GM12878 (cell line): ENCODE data around the gene ATRN. TPM values are rescaled to one million over a fixed set of nuclear protein-coding genes. Genes with fewer than 3 reads are reported as not detected.

ENCODE experiments used
- ATAC-seq: fragments of 200-7000 bp; cut with Tn5 transposase; 3 replicates; pipeline ENCODE4 v1.9.1; 2020; ENCODE audit warnings: mild to moderate bottlenecking, moderate library complexity
- BruUV-seq: library from RNA; stranded (reverse); fragments of 400-500 nt; replicated peaks from 2 replicates; lab custom pipeline; 2021; lab: Mats Ljungman, UMichigan
- CTCF ChIA-PET: fragments of 300-600 bp; sonication (Branson Sonifier 250); formaldehyde crosslinking; extraction: SDS; loops from one replicate; lab custom pipeline; 2021; ENCODE audit warnings: inconsistent platforms; lab: Yijun Ruan, JAX
- POLR2A ChIA-PET: fragments of 350-600 bp; formaldehyde crosslinking; extraction: SDS; loops from one replicate; lab custom pipeline; 2021; ENCODE audit warnings: inconsistent platforms; lab: Charles Lee
- RAD21 ChIA-PET: fragments of 300-600 bp; sonication (Branson Sonifier 250); formaldehyde crosslinking; loops from one replicate; lab custom pipeline; 2023; ENCODE audit warnings: antibody characterized with exemption; ENCODE audit not compliant: unreplicated experiment; lab: Charles Lee
- SMC1A ChIA-PET: fragments of 300-600 bp; sonication (Branson Sonifier 250); formaldehyde crosslinking; loops from one replicate; lab custom pipeline; 2023; ENCODE audit not compliant: unreplicated experiment, uncharacterized antibody; lab: Charles Lee
- DNase-seq: peaks from one replicate; pipeline ENCODE4 v3.0.0-alpha.2; 2011; ENCODE audit warnings: low read depth, low spot score
- FAIRE-seq: peaks from 3 replicates; lab custom pipeline; 2011; peaks lifted over from hg19 to GRCh38; lab: Jason Lieb, UNC
- H2AFZ ChIP-seq: 2 replicates; pipeline ENCODE4 v1.6.0; 2011; ENCODE audit warnings: low read depth, low read length, control low read depth; ENCODE audit not compliant: control insufficient read depth
- H3K27ac ChIP-seq: 2 replicates; pipeline ENCODE4 v1.5.1; 2011; ENCODE audit warnings: control low read depth; ENCODE audit not compliant: control insufficient read depth, insufficient read depth
- H3K27me3 ChIP-seq, 2 experiments: replicated peaks in 1 of 2; 2 replicates each; pipeline versions ENCODE4 v1.6.0 to v1.6.1; 2011; ENCODE audit warnings: low read length in 1 of 2; ENCODE audit not compliant: control insufficient read depth in 2 of 2, insufficient read depth in 2 of 2
- H3K36me3 ChIP-seq, 2 experiments: 2 replicates each; pipeline ENCODE4 v1.5.1; 2011; ENCODE audit warnings: low read length in 1 of 2; ENCODE audit not compliant: control insufficient read depth in 2 of 2, insufficient read depth in 2 of 2
- H3K4me1 ChIP-seq: 2 replicates; pipeline ENCODE4 v1.6.1; 2011; ENCODE audit warnings: mild to moderate bottlenecking, low read length, moderate library complexity, mixed read lengths; ENCODE audit not compliant: control insufficient read depth, insufficient read depth
- H3K4me2 ChIP-seq: 2 replicates; pipeline ENCODE4 v1.6.0; 2011; ENCODE audit warnings: control low read depth; ENCODE audit not compliant: control insufficient read depth, insufficient read depth
- H3K4me3 ChIP-seq: fragments of 200-600 bp; sonication (generic); 2 replicates; pipeline ENCODE4 v1.5.1; 2016
- H3K79me2 ChIP-seq: 2 replicates; pipeline ENCODE4 v1.6.0; 2011; ENCODE audit warnings: low read length; ENCODE audit not compliant: control insufficient read depth, insufficient read depth
- H3K9ac ChIP-seq: 2 replicates; pipeline ENCODE4 v1.8.0; 2011; ENCODE audit warnings: low read length, control low read depth, mixed read lengths; ENCODE audit not compliant: control insufficient read depth, insufficient read depth
- H3K9me3 ChIP-seq: replicated peaks from 3 replicates; pipeline ENCODE4 v1.5.1; 2011; ENCODE audit warnings: mild to moderate bottlenecking, low read length; ENCODE audit not compliant: control insufficient read depth, insufficient read depth
- H4K20me1 ChIP-seq: 2 replicates; pipeline ENCODE4 v1.6.0; 2011; ENCODE audit not compliant: control insufficient read depth, insufficient read depth
- BACH1 ChIP-seq: fragments of 450-650 bp; IDR thresholded peaks from 2 replicates; pipeline ENCODE4 v1.6.1; 2017; ENCODE audit warnings: mild to moderate bottlenecking, borderline replicate concordance
- CHD2 ChIP-seq: IDR thresholded peaks from 2 replicates; pipeline ENCODE4 v1.6.1; 2011; ENCODE audit warnings: low read depth, low read length, improper control_type of control experiment, borderline replicate concordance
- ELK1 ChIP-seq: IDR thresholded peaks from 2 replicates; pipeline ENCODE4 v1.6.1; 2012; ENCODE audit warnings: low read depth, low read length, improper control_type of control experiment
- HSF1 ChIP-seq: fragments of 150-350 bp; IDR thresholded peaks from 2 replicates; pipeline ENCODE4 v1.6.1; 2014; ENCODE audit warnings: mild to moderate bottlenecking, low read depth, low read length
- MTA3 ChIP-seq: IDR thresholded peaks from 2 replicates; pipeline ENCODE4 v1.6.1; 2012; ENCODE audit warnings: low read length, inconsistent platforms, borderline replicate concordance
- PBX3 ChIP-seq: IDR thresholded peaks from 2 replicates; pipeline ENCODE4 v1.6.1; 2011; ENCODE audit warnings: mild to moderate bottlenecking, low read depth, low read length, moderate library complexity; ENCODE audit not compliant: insufficient replicate concordance
- RAD51 ChIP-seq: fragments of 450-650 bp; IDR thresholded peaks from 2 replicates; pipeline ENCODE4 v1.6.1; 2016; ENCODE audit warnings: moderate library complexity, mild to moderate bottlenecking, inconsistent platforms
- RCOR1 ChIP-seq: conservative IDR thresholded peaks from 2 replicates; pipeline ENCODE4 v1.6.1; 2012; ENCODE audit warnings: low read depth, low read length, improper control_type of control experiment
- RELB ChIP-seq: fragments of 450-650 bp; IDR thresholded peaks from 2 replicates; pipeline ENCODE4 v1.6.1; 2017; ENCODE audit warnings: low read depth, mild to moderate bottlenecking, moderate library complexity
- SMAD1 ChIP-seq: fragments of 450-650 bp; IDR thresholded peaks from 2 replicates; pipeline ENCODE4 v1.6.1; 2018; ENCODE audit warnings: mild to moderate bottlenecking, low read depth; ENCODE audit not compliant: partially characterized antibody
- SUZ12 ChIP-seq: fragments of 200-600 bp; sonication (generic); IDR thresholded peaks from one replicate; pipeline ENCODE4 v1.6.1; 2018; ENCODE audit warnings: antibody characterized with exemption, mild to moderate bottlenecking; ENCODE audit not compliant: unreplicated experiment
- TARDBP ChIP-seq: IDR thresholded peaks from 2 replicates; pipeline ENCODE4 v1.6.1; 2016; ENCODE audit warnings: borderline replicate concordance
- WGBS: methylation state at CpG from one replicate; pipeline ENCODE4 v1.1.6; 2016; ENCODE audit warnings: low lambda C conversion rate; ENCODE audit not compliant: insufficient replicate concordance, insufficient coverage; ENCODE audit errors: missing lambda C conversion rate; 5-methylcytosine and 5-hydroxymethylcytosine counted together
- in situ Hi-C: fragments of 300-500 bp; cut with MboI; formaldehyde crosslinking; loops from 9 replicates; pipeline ENCODE4 v1.14.3; 2018; ENCODE audit warnings: mixed read lengths
- intact Hi-C: fragments of 100-400 bp; cut with micrococcal nuclease; formaldehyde crosslinking; loops from one replicate; pipeline ENCODE4 v1.14.2; 2022; ENCODE audit not compliant: unreplicated experiment
- polyA plus RNA-seq, 11 experiments: library from polyadenylated mRNA; depleted of rRNA in 4 of 11; unstranded in 6 of 11; stranded (reverse) in 5 of 11; fragments of >200 nt; fragmentation: Nextera tagmentation in 4 of 11; fragmentation: Illumina TruSeq in 1 of 11; extraction: Ambion mirVana in 4 of 11; extraction: Trizol in 1 of 11; gene quantifications; 1 replicate in 1 of 11; 2 replicates in 10 of 11; pipeline versions ENCODE4 v1.2.1 to v1.2.3, GENCODE V29; 2011 to 2016; ENCODE audit warnings: inconsistent platforms in 2 of 11, missing spikeins in 2 of 11, low read depth in 1 of 11
- total RNA-seq, 4 experiments: library from RNA; depleted of rRNA in 3 of 4; stranded (reverse); fragments of >200 nt in 3 of 4; fragmentation: Illumina TruSeq in 1 of 4; extraction: Trizol in 1 of 4; gene quantifications; 2 replicates each; pipeline versions ENCODE4 v1.2.1 to v1.2.3, GENCODE V29; 2013 to 2021

ATRN gene
- total and polyA plus RNA-seq, 10 of the 15 experiments (the other 5 are each of a cell fraction or from before 2014, with no cell fraction given): 0.71 to 11.6 (median 6.9) TPM

GRCh38 chr20:3461911-3462677, 8.7 kb upstream of the ATRN start:
- POLR2A ChIA-PET: interaction anchor here (0.6 kb wide), 1 partner anchor 105 kb away, joined by 6 read pairs; no protein-coding TSS in a partner anchor
- SMC1A ChIA-PET: interaction anchor here (1.5 kb wide), 1 partner anchor 10 kb away, joined by 3 read pairs; no protein-coding TSS in a partner anchor
- RAD21 ChIA-PET: interaction anchor here (0.6 kb wide), 1 partner anchor 42 kb away, joined by 3 read pairs; no protein-coding TSS in a partner anchor
- intact Hi-C loops: no loop called here
- Histone ChIP-seq H3K9ac (no peak overlapping the region), H3K36me3 (no peaks in the 10 kb centered on the region), H3K9me3 (no peaks in the 10 kb centered on the region)
- FAIRE-seq: no peak
- BruUV-seq: no TSS peak
- no peak for TF ChIP-seq SUZ12
- no peak for TF ChIP-seq CHD2
- no peak for TF ChIP-seq BACH1
- no peak for TF ChIP-seq ELK1
- TF ChIP-seq TARDBP: no peak
- TF ChIP-seq RELB: no peak
- TF ChIP-seq HSF1: no peak
- TF ChIP-seq RCOR1: no peak
- TF ChIP-seq PBX3: no peak
- TF ChIP-seq MTA3: no peak
- TF ChIP-seq SMAD1: no peak
- no peak for TF ChIP-seq RAD51
- TF ChIP-seq, all 136 proteins: peak for 0
- Histone ChIP-seq H3K27ac (no peak overlapping the region), H3K4me1 (no peaks in the 10 kb centered on the region), H3K27me3 (no peaks in the 10 kb centered on the region; a peak in 3 of 4 replicates), H2AFZ (no peak overlapping the region), H4K20me1 (no peaks in the 10 kb centered on the region), H3K79me2 (no peaks in the 10 kb centered on the region), H3K4me3 (no peak overlapping the region), H3K4me2 (no peak overlapping the region)
- ATAC-seq (no peak), DNase-seq (no peak)
- in situ Hi-C loops: no loop called here
- 56% methylated on average over 10 of the region's 11 CpGs for WGBS
- CTCF ChIA-PET: no interaction called here
